ENCODE results near the gene MBNL1. TPM values are rescaled to one million over a fixed set of nuclear protein-coding genes. Genes with fewer than 3 reads are reported as not detected.
"Not testable (repeated sequence)": the region's sequence is repeated elsewhere in the genome, so short reads cannot be mapped to it uniquely, and the experiment has no call there.

The MBNL1 gene
- total RNA-seq, 4 donors from 2014 or later = 258 to 478 (median 320) TPM

- peaks cover 4% of the 10 kb centered on the region for H3K36me3 ChIP-seq
- no peak for DNase-seq (ENCODE audit: low spot score in 2 of 2)
- H3K9me3 ChIP-seq = no peaks in the 10 kb centered on the region
- H3K4me3 ChIP-seq = no peak overlapping the region
- TF ChIP-seq POLR2AphosphoS5 (IDR thresholded peaks at IDR 0.05) = no peak
- no peak for TF ChIP-seq POLR2A (IDR thresholded peaks at IDR 0.05)
- no peak for TF ChIP-seq EP300 (IDR thresholded peaks at IDR 0.05)
- TF ChIP-seq CTCF (IDR thresholded peaks at IDR 0.05) = no peak
- H3K27ac ChIP-seq = peak overlapping the region; percentile 24
- no peaks in the 10 kb centered on the region for H3K27me3 ChIP-seq
- peaks cover 11% of the 10 kb centered on the region for H3K4me1 ChIP-seq
These were observed 157.7 kb downstream of the MBNL1 start for GRCh38 chr3:152426393-152426792.

GRCh38 chr3:152428577-152428976 lies 159.8 kb downstream of the MBNL1 start:
- Histone ChIP-seq H3K4me3 (no peak overlapping the region), H3K27me3 (no peaks in the 10 kb centered on the region), H3K4me1 (peaks cover 11% of the 10 kb centered on the region), H3K9me3 (no peaks in the 10 kb centered on the region), H3K36me3 (peaks cover 16% of the 10 kb centered on the region), H3K27ac (no peak overlapping the region)
- 90% methylated on average over 3 of the region's 3 CpGs for WGBS
- TF ChIP-seq EP300 (IDR thresholded peaks at IDR 0.05) = no peak
- TF ChIP-seq CTCF (IDR thresholded peaks at IDR 0.05) = no peak
- no peak for TF ChIP-seq POLR2AphosphoS5 (IDR thresholded peaks at IDR 0.05)
- TF ChIP-seq POLR2A (IDR thresholded peaks at IDR 0.05) = no peak
- no peak for DNase-seq (ENCODE audit: low spot score in 2 of 2)

GRCh38 chr3:152430223-152431002 lies 161.7 kb downstream of the MBNL1 start:
- DNase-seq (ENCODE audit: low spot score in 2 of 2) = no peak
- Histone ChIP-seq H3K4me1 (peaks cover 11% of the 10 kb centered on the region), H3K9me3 (peaks cover 8% of the 10 kb centered on the region), H3K27me3 (no peaks in the 10 kb centered on the region), H3K36me3 (peaks cover 29% of the 10 kb centered on the region), H3K4me3 (no peak overlapping the region), H3K27ac (no peak overlapping the region)
- 42% methylated on average over 2 of the region's 2 CpGs for WGBS
- TF ChIP-seq POLR2A (IDR thresholded peaks at IDR 0.05) (no peak), CTCF (IDR thresholded peaks at IDR 0.05) (no peak), EP300 (IDR thresholded peaks at IDR 0.05) (no peak), POLR2AphosphoS5 (IDR thresholded peaks at IDR 0.05) (no peak)

- Histone ChIP-seq H3K27me3 (no peaks in the 10 kb centered on the region), H3K27ac (no peak overlapping the region), H3K36me3 (peaks cover 26% of the 10 kb centered on the region), H3K9me3 (peaks cover 8% of the 10 kb centered on the region), H3K4me3 (no peak overlapping the region), H3K4me1 (peaks cover 33% of the 10 kb centered on the region)
- 92% methylated on average over 2 of the region's 2 CpGs for WGBS
- no peak for DNase-seq (ENCODE audit: low spot score in 2 of 2)
- TF ChIP-seq CTCF (IDR thresholded peaks at IDR 0.05) (no peak), POLR2A (IDR thresholded peaks at IDR 0.05) (no peak), EP300 (IDR thresholded peaks at IDR 0.05) (no peak), POLR2AphosphoS5 (IDR thresholded peaks at IDR 0.05) (no peak)
These were observed 165.4 kb downstream of the MBNL1 start for GRCh38 chr3:152434142-152434541.

GRCh38 chr3:152435210-152435609 lies 166.5 kb downstream of the MBNL1 start:
- Histone ChIP-seq H3K4me1 (peaks cover 31% of the 10 kb centered on the region), H3K36me3 (peaks cover 26% of the 10 kb centered on the region)
- H3K27me3 ChIP-seq; DNase-seq (ENCODE audit: low spot score in 2 of 2); H3K9me3 ChIP-seq; H3K27ac ChIP-seq; H3K4me3 ChIP-seq: not testable (repeated sequence)
